Measurements from ENCODE around the gene CNIH2.

DNA sequence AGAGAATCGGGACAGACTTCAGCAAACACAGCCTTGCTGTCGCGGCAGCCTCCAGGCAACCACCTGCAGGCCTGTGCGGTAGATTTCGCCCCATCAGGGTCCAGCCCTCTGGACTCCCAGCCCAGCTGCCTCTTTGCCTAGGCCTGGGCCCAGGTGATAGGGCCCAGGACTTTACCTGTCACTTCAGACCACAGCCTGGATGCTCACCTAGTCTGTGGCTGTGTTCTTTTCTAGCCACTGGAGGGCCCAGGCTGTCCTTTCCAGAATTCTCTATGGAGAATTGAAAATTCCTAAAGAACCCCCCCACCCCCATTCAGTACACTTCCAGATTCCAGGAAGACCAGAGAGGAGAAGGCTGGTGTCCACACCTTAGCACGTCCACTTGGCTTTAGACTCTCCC lies 40.1 kb upstream of the CNIH2 start:
- no peak for TF ChIP-seq EP300 (IDR thresholded peaks at IDR 0.05)
- TF ChIP-seq, protein P1, sequence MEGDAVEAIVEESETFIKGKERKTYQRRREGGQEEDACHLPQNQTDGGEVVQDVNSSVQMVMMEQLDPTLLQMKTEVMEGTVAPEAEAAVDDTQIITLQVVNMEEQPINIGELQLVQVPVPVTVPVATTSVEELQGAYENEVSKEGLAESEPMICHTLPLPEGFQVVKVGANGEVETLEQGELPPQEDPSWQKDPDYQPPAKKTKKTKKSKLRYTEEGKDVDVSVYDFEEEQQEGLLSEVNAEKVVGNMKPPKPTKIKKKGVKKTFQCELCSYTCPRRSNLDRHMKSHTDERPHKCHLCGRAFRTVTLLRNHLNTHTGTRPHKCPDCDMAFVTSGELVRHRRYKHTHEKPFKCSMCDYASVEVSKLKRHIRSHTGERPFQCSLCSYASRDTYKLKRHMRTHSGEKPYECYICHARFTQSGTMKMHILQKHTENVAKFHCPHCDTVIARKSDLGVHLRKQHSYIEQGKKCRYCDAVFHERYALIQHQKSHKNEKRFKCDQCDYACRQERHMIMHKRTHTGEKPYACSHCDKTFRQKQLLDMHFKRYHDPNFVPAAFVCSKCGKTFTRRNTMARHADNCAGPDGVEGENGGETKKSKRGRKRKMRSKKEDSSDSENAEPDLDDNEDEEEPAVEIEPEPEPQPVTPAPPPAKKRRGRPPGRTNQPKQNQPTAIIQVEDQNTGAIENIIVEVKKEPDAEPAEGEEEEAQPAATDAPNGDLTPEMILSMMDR (IDR thresholded peaks at IDR 0.05), result no peak
- TF ChIP-seq POLR2A (IDR thresholded peaks at IDR 0.05), result no peak

All from stomach (tissue), 4 donors.